Measurements from ENCODE around the gene EIF4A2.

Gene EIF4A2

GRCh38 chr3:186757686-186758220 lies 25.6 kb upstream of the EIF4A2 start:
- no peak for ATAC-seq (ENCODE audit: low read depth)
- Histone ChIP-seq H3K4me3 (ENCODE audit: severe bottlenecking) (no peak overlapping the region), H3K27ac (ENCODE audit: poor library complexity, severe bottlenecking) (no peak overlapping the region), H3K27me3 (ENCODE audit: insufficient read depth, poor library complexity, severe bottlenecking) (no peaks in the 10 kb centered on the region), H3K4me1 (ENCODE audit: insufficient read depth, poor library complexity, severe bottlenecking) (peaks cover 22% of the 10 kb centered on the region), H3K9me3 (ENCODE audit: severe bottlenecking) (no peaks in the 10 kb centered on the region), H3K36me3 (ENCODE audit: low read depth) (no peaks in the 10 kb centered on the region)
- DNase-seq (ENCODE audit: low spot score), result no peak
- TF ChIP-seq CTCF (IDR thresholded peaks at IDR 0.05; ENCODE audit: poor library complexity, severe bottlenecking), result no peak

- no peak overlapping the region for H3K4me3 ChIP-seq (ENCODE audit: severe bottlenecking)
- peaks cover 11% of the 10 kb centered on the region for H3K4me1 ChIP-seq (ENCODE audit: insufficient read depth, poor library complexity, severe bottlenecking)
- H3K36me3 ChIP-seq (ENCODE audit: low read depth), result no peaks in the 10 kb centered on the region
- no peak for DNase-seq (ENCODE audit: low spot score)
- no peak overlapping the region for H3K27ac ChIP-seq (ENCODE audit: poor library complexity, severe bottlenecking)
- H3K9me3 ChIP-seq (ENCODE audit: severe bottlenecking), result no peaks in the 10 kb centered on the region
- ATAC-seq (ENCODE audit: low read depth), result no peak
- no peaks in the 10 kb centered on the region for H3K27me3 ChIP-seq (ENCODE audit: insufficient read depth, poor library complexity, severe bottlenecking)
- no peak for TF ChIP-seq CTCF (IDR thresholded peaks at IDR 0.05; ENCODE audit: poor library complexity, severe bottlenecking)
These were observed 24.0 kb upstream of the EIF4A2 start for GRCh38 chr3:186759231-186759930.

- DNase-seq (ENCODE audit: low spot score) (no peak), ATAC-seq (ENCODE audit: low read depth) (peak; percentile 91)
- no peak for TF ChIP-seq CTCF (IDR thresholded peaks at IDR 0.05; ENCODE audit: poor library complexity, severe bottlenecking)
- peak overlapping the region; percentile 17 for H3K27ac ChIP-seq (ENCODE audit: poor library complexity, severe bottlenecking)
- no peak overlapping the region for H3K4me3 ChIP-seq (ENCODE audit: severe bottlenecking)
- peaks cover 10% of the 10 kb centered on the region for H3K4me1 ChIP-seq (ENCODE audit: insufficient read depth, poor library complexity, severe bottlenecking)
- no peaks in the 10 kb centered on the region for H3K9me3 ChIP-seq (ENCODE audit: severe bottlenecking)
- no peaks in the 10 kb centered on the region for H3K36me3 ChIP-seq (ENCODE audit: low read depth)
- H3K27me3 ChIP-seq (ENCODE audit: insufficient read depth, poor library complexity, severe bottlenecking), result no peaks in the 10 kb centered on the region
These were observed 23.1 kb upstream of the EIF4A2 start for GRCh38 chr3:186760141-186760833.

- Histone ChIP-seq H3K27me3 (ENCODE audit: insufficient read depth, poor library complexity, severe bottlenecking) (no peaks in the 10 kb centered on the region), H3K27ac (ENCODE audit: poor library complexity, severe bottlenecking) (peak overlapping the region; percentile 17), H3K36me3 (ENCODE audit: low read depth) (no peaks in the 10 kb centered on the region), H3K4me3 (ENCODE audit: severe bottlenecking) (no peak overlapping the region), H3K9me3 (ENCODE audit: severe bottlenecking) (no peaks in the 10 kb centered on the region), H3K4me1 (ENCODE audit: insufficient read depth, poor library complexity, severe bottlenecking) (peaks cover 10% of the 10 kb centered on the region)
- no peak for DNase-seq (ENCODE audit: low spot score)
- TF ChIP-seq CTCF (IDR thresholded peaks at IDR 0.05; ENCODE audit: poor library complexity, severe bottlenecking), result no peak
- no peak for ATAC-seq (ENCODE audit: low read depth)
These were observed 22.4 kb upstream of the EIF4A2 start for GRCh38 chr3:186760897-186761447.

All from RWPE2 (cell line).